GM21717 (cell line): Measurements from ENCODE around the gene ZFP90.
"Not testable (repeated sequence)": the region's sequence is repeated elsewhere in the genome, so short reads cannot be mapped to it uniquely, and the experiment has no call there.

ENCODE experiments used
- ATAC-seq: cut with Tn5 transposase; IDR thresholded peaks from one replicate; pipeline ENCODE4 v1.9.1; 2021; ENCODE audit warnings: mild to moderate bottlenecking, moderate library complexity; ENCODE audit not compliant: unreplicated experiment

The ZFP90 gene

GRCh38 chr16:68517606-68518166, 21.4 kb upstream of the ZFP90 start:
- ATAC-seq, result no peak

- no peak for ATAC-seq
Observed at GRCh38 chr16:68519225-68519745, 19.8 kb upstream of the ZFP90 start.

DNA sequence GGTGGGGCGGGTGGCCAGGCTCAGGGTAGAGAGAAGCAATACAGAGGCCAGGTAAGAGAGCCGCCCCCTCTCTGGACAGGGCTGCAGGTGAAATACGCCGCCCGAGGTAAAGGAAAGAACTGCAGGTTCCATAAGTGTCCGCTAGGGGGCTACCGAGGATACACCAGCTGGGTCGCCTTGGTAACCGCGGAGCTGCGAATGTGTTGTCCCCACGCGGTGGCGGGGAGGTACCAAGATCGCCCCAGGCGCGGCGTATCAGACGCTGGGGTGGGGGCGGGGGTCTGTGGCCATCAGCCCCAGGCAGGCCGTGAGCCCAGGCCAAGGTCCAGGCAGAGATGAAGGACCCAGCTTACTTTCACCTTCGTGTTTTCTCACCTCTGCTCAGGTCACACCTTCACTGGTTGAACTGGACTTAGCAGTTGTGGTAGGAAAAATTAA, 18.4 kb upstream of the ZFP90 start:
- peak; percentile 86 for ATAC-seq

GRCh38 chr16:68524069-68524820, 14.8 kb upstream of the ZFP90 start:
- ATAC-seq, result no peak

DNA sequence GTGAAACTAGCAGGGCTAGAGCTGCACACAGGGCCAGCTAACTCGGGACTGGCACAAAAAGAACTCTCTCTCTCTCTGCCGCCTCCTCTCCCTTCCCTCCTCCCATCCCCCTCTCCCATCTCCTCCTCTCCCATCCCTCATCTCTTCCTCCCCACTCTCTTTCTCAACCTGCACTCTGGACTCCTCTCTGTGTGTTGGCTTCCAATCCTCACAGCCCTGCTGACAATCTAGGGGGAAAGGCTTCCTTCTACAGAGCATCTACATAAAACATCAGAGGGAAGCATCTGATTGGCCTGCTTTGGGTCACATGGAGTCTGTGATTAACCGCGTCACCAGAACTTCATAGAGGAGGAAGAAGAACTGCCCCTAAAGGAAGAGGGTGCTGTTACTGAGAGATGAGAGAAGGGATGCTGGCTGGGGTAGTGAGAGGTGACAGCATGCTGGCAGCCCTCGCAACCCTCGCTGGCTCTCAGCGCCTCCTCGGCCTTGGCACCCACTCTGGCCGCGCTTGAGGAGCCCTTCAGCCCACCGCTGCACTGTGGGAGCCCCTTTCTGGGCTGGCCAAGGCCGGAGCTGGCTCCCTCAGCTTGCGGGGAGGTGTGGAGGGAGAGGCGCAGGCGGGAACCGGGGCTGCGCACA, 12.8 kb upstream of the ZFP90 start:
- no peak for ATAC-seq

DNA sequence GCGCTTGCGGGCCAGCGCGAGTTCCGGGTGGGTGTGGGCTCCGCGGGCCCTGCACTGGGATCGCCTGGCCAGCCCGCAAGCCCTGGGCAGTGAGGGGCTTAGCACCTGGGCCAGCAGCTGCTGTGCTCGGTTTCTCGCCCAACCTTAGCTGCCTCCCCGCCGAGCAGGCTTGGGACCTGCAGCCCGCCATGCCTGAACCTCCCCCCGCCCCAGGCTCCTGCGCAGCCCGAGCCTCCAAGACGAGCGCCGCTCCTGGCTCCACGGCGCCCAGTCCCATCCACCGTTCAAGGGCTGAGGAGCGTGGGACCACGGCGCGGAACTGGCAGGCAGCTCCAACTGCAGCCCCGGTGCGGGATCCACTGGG, 12.3 kb upstream of the ZFP90 start:
- no peak for ATAC-seq

DNA sequence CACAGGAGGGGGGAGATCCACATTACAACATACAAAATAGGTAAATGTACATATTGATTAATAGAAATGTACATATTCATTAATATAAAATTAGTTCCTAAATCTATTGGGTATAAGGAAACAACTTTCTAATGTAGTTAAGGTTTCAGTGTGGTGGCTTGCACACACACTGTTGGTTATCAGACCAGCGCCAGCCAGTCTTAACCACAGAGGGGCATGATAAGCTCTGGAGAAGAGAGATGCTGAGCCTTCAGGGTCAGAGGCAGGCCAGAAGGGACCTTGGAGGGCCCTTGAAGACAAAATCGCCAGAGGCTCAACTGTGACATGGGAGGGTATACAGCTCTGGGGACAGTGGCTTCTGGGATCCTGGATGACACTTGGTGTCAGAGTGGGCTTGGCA, 10.9 kb upstream of the ZFP90 start:
- ATAC-seq, result no peak

GRCh38 chr16:68528686-68529379, 10.3 kb upstream of the ZFP90 start:
- peak; percentile 69 for ATAC-seq

DNA sequence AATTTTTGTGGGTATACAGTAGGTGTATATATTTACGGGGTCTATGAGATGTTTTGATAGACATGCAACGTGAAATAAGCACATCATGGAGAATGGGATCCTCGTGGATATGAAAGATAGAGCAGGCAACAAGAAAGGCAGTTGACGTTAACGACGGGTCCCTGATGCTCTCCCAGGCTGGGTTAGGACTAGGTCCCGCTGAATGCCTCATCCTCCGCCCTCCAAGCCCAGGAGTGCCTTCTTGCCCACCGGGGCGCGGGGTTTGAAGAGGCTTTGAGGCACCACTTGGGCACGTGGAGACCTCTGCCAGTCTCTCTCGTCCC, 9.5 kb upstream of the ZFP90 start:
- peak; percentile 10 for ATAC-seq

GRCh38 chr16:68529931-68530701, 9.0 kb upstream of the ZFP90 start:
- ATAC-seq, result peak; percentile 85

DNA sequence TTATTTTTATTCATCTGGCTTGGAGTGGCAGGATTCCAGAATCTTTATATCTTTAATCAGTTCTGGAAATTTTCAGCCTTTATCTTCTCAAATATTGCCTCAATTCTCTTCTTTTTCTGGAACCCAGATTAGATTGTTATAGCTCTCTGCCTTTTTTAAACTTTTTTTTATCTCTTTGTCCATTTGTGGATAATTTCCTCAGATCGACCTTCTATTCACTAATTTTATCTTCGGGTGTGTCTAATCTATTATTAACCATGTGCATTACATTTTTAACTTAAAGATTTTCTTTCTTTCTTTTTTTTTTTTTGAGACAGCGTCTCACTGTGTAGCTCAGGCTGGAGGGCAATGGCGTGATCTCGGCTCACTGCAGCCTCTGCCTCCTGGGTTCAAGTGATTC, 5.2 kb upstream of the ZFP90 start:
- no peak for ATAC-seq

DNA sequence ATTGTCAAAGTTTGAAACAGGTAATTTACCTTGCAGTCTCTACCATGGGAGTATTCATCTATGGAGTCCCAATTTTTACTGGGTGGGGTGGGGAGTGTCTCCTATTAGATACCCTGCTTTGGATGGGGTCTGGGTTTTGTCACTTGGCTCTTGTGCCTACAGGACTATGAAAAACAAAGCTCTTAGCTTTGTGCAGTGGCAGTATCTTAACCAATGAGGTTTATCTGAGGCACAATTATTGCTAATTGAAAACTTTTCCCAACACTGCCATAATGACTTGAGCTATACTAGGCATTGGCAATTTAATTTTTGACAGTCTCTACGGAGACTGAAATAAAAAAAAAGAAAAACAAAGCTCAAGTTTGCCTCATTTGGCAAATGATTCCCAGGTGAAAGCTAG, 3.8 kb upstream of the ZFP90 start:
- ATAC-seq, result no peak

GRCh38 chr16:68539711-68540239, 684 bp downstream of the ZFP90 start:
- peak; percentile 28 for ATAC-seq

DNA sequence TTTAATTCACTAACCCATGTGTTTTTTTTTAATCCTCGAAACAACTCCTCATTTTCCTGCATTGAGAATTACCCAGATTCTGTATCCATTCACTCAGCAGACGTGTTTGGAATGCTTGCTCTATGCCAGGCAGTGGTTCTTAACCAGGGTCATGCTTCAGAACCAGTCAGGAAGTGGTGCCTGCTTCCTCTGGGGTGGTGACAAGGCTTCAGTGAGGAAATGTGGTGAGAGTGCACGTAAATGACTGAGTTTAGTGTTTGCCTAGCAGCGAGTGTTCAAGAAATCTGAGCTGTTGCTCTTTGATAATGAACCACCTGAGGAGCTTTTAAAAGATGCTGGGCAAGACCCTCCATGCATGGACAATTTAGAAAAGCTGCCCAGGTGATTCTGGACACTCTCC, 9.9 kb downstream of the ZFP90 start:
- ATAC-seq, result no peak

GRCh38 chr16:68553186-68553585, 14.1 kb downstream of the ZFP90 start:
- no peak for ATAC-seq

GRCh38 chr16:68560341-68560740, 21.2 kb downstream of the ZFP90 start:
- ATAC-seq, result not testable (repeated sequence)

DNA sequence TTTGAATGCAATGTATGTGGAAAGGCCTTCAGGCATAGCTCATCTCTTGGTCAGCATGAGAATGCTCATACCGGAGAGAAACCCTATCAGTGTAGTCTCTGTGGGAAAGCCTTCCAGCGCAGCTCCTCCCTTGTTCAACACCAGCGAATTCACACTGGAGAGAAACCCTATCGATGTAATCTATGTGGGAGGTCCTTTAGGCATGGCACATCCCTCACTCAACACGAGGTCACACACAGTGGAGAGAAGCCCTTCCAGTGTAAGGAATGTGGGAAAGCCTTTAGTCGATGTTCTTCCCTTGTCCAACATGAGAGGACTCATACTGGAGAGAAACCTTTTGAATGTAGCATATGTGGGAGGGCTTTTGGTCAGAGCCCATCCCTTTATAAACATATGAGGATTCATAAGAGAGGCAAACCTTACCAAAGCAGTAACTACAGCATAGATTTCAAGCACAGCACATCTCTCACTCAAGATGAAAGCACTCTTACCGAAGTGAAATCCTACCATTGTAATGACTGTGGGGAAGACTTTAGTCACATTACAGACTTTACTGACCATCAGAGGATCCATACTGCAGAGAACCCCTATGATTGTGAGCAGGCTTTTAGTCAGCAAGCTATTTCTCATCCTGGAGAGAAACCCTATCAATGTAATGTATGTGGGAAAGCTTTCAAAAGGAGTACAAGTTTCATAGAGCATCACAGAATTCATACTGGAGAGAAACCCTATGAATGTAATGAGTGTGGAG, 24.7 kb downstream of the ZFP90 start:
- ATAC-seq, result no peak

- no peak for ATAC-seq
Observed at GRCh38 chr16:68564382-68564985, 25.4 kb downstream of the ZFP90 start.

DNA sequence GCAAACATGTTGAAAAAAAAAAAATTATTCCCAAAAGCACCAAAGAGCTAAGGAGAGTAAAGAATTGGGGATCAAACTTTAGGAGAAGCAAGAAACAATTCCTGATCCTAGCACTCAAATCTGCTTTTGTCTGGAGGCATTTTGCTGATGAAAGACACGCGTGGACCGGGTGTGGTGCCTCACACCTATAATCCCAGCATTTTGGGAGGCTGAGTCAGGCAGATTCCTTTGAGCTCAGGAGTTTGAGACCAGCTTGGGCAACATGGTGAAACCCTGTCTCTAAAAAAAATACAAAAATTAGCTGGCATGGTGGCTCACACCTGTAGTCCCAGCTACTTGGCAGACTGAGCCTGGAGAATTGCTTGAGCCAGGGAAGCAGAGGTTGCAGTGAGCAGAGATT, 35.4 kb downstream of the ZFP90 start:
- no peak for ATAC-seq

DNA sequence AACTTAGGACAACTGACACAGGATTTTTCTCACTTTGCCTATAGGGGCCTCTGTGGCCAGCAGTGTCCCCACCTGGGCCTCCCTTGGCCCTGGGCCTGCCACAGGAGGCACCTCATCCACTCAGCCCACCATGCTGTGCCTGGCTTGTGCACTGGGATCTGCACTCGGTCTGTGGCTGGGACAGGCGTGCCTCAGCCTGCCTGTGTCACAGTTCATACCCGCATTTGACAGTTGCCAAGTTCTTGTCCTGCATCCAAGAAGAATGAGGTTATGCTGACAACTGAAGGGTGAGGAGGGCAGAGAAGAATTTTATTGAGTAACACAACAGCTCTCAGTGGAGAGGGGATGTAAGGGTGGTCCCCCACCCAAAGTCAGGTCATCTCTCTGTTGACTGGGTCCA, 36.0 kb downstream of the ZFP90 start:
- no peak for ATAC-seq
